ENCODE data around the gene HDC.
A peak's percentile ranks its signal among the peaks of the same experiment; 100 is the strongest.

The HDC gene, protein sequence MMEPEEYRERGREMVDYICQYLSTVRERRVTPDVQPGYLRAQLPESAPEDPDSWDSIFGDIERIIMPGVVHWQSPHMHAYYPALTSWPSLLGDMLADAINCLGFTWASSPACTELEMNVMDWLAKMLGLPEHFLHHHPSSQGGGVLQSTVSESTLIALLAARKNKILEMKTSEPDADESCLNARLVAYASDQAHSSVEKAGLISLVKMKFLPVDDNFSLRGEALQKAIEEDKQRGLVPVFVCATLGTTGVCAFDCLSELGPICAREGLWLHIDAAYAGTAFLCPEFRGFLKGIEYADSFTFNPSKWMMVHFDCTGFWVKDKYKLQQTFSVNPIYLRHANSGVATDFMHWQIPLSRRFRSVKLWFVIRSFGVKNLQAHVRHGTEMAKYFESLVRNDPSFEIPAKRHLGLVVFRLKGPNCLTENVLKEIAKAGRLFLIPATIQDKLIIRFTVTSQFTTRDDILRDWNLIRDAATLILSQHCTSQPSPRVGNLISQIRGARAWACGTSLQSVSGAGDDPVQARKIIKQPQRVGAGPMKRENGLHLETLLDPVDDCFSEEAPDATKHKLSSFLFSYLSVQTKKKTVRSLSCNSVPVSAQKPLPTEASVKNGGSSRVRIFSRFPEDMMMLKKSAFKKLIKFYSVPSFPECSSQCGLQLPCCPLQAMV

DNA sequence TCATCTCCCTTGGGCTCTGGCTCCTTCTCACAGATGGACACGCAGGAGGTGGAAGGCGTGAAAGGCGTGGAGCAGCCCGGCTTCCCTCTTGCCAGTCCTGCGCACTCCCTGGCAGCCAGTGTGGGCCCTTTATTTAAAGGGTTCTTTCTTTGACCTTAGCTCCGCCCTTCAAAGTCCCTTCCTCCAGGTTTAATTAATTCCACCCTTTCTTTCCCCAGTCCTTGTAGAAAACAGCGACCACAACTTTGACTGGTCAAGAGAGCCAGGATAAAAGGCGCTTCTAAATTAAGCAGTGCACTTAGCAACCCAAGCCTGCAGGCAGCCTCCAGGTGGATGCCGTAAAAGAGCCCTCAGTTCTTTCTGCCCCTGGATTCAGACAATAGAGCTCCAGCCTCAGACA, at the start of gene HDC:
HDC (minus strand) TSS at position 107 of the 400 bp plus-strand sequence; CDS start at position 4, 103 bp downstream.
- Mint-ChIP-seq H3K36me3 (ENCODE audit: low read depth) (no peaks in the 10 kb centered on the region), H3K9me3 (no peaks in the 10 kb centered on the region), H3K4me3 (no peak within 1 kb of the TSS), H3K27ac (no peak within 1 kb of the TSS), H3K4me1 (ENCODE audit: low read depth) (peaks cover 16% of the 10 kb centered on the region), H3K27me3 (peaks cover under 1% of the 10 kb centered on the region)
- intact Hi-C loops (cut with micrococcal nuclease), result no loop called here

DNA sequence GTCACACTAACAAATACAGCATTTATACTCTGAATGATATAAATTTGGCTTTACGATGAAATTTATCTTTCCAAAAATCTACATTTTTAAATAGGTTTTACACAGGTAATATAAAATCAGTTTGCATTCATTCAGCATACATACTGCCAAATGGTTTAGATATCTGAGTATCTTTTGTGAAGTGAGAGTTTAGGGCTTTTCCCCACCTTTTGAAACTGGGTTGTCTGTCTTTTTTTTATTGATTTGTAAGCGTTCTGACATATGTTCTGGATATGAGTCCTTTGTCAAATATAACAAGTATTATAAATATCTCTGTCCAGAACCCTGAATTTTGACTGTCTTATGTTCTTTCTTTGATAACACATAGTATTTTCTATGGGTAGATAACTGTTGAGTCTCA, 47.1 kb upstream of the HDC start:
- H3K9me3 Mint-ChIP-seq, result peaks cover 9% of the 10 kb centered on the region
- H3K4me3 Mint-ChIP-seq, result no peak overlapping the region
- no peaks in the 10 kb centered on the region for H3K27me3 Mint-ChIP-seq
- peaks cover 23% of the 10 kb centered on the region for H3K36me3 Mint-ChIP-seq (ENCODE audit: low read depth)
- no peak overlapping the region for H3K27ac Mint-ChIP-seq
- no peaks in the 10 kb centered on the region for H3K4me1 Mint-ChIP-seq (ENCODE audit: low read depth)
- intact Hi-C loops (cut with micrococcal nuclease), result loop anchor here (5.0 to 10.0 kb wide), 3 partner anchors 168 to 1450 kb away; no protein-coding TSS in a partner anchor

DNA sequence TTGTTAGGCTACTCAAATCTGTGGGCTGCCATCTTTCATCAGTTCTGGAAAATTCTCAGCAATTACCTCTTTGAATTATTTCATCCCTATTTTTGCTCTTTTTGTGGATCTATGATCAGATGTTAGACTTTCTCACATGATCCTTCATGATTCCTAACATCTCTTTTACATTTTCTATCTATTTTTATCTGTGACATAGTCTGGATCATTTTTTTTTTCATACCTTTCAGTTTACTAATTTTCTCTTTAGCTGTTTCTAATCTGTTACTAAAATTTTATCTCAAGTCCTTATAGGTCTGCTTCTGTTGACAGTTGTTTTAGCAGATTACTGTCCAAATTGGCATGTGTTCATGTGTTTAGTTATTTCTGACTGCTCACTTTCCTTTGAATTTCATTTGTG, 42.3 kb upstream of the HDC start:
- intact Hi-C loops (cut with micrococcal nuclease), result no loop called here
- H3K27ac Mint-ChIP-seq, result no peak overlapping the region

DNA sequence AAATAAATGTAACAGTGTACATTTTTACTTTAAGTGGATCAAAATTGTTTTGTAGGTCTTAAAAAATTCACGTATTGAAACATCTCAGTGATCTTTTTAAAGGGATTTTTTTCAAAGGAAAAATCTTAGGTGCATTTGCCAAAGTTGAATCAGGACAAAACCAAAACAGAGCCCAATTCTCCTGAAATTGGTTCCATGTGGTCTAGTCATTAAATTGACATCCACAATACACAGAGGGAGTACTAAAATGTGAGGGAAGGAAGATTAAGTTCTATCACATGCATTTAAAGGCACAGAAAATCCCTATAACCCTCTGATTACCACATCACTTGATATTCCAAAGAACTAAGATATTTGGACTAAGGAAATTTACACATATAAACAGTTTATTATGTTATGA, 39.3 kb upstream of the HDC start:
- Mint-ChIP-seq H3K9me3 (peaks cover 13% of the 10 kb centered on the region), H3K36me3 (ENCODE audit: low read depth) (peaks cover 53% of the 10 kb centered on the region), H3K4me1 (ENCODE audit: low read depth) (peaks cover 6% of the 10 kb centered on the region), H3K4me3 (no peak overlapping the region), H3K27me3 (no peaks in the 10 kb centered on the region), H3K27ac (no peak overlapping the region)
- intact Hi-C loops (cut with micrococcal nuclease), result no loop called here

More for the DNA sequence above, 42.3 kb upstream of the HDC start:
- no peak overlapping the region for H3K4me3 Mint-ChIP-seq
- peaks cover 32% of the 10 kb centered on the region for H3K36me3 Mint-ChIP-seq (ENCODE audit: low read depth)
- no peaks in the 10 kb centered on the region for H3K27me3 Mint-ChIP-seq
- H3K9me3 Mint-ChIP-seq, result peaks cover 13% of the 10 kb centered on the region
- H3K4me1 Mint-ChIP-seq (ENCODE audit: low read depth), result peaks cover under 1% of the 10 kb centered on the region

DNA sequence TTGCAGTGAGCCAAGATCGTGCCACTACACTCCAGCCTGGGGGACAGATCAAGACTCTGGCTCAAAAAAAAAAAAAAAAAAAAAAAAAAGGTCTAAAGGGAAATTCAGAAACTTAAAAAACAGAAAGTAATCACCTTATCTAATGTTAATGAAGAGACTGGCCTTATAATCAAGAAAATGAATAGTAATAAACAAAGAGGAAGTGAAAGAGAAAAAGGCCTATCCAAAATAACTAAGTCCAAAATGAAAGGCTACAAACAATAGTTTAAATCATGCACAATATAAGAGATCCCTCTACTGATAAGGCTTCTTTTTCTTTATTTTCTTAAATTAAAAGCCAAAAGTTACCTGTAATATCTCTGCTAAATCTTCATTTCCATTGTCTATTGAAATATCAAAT, 37.1 kb upstream of the HDC start:
- no peaks in the 10 kb centered on the region for H3K27me3 Mint-ChIP-seq
- peaks cover 58% of the 10 kb centered on the region for H3K36me3 Mint-ChIP-seq (ENCODE audit: low read depth)
- no peak overlapping the region for H3K4me3 Mint-ChIP-seq
- H3K9me3 Mint-ChIP-seq, result peaks cover 3% of the 10 kb centered on the region
- intact Hi-C loops (cut with micrococcal nuclease), result no loop called here
- H3K27ac Mint-ChIP-seq, result no peak overlapping the region
- peaks cover 6% of the 10 kb centered on the region for H3K4me1 Mint-ChIP-seq (ENCODE audit: low read depth)

DNA sequence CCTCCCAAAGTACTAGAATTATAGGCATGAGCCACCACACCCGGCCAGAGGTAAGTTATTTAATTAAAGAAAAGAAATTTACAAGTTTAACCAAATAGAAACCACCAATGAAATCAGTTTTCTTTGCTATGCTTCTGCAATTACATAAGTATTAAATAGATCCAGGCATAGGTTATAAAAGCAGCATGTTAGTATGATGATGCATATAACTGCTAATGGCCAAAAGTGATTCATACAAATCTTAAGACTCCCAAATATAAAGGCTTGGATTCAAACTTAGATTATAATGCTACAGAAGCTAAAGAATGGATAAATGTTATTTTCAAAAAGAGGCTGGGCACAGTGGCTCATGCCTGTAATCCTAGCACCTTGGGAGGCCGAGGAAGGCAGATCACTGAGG, 32.8 kb upstream of the HDC start:
- intact Hi-C loops (cut with micrococcal nuclease), result no loop called here
- Mint-ChIP-seq H3K4me1 (ENCODE audit: low read depth) (peaks cover 15% of the 10 kb centered on the region), H3K36me3 (ENCODE audit: low read depth) (peaks cover 59% of the 10 kb centered on the region), H3K27me3 (no peaks in the 10 kb centered on the region), H3K27ac (no peak overlapping the region), H3K4me3 (no peak overlapping the region), H3K9me3 (no peaks in the 10 kb centered on the region)

DNA sequence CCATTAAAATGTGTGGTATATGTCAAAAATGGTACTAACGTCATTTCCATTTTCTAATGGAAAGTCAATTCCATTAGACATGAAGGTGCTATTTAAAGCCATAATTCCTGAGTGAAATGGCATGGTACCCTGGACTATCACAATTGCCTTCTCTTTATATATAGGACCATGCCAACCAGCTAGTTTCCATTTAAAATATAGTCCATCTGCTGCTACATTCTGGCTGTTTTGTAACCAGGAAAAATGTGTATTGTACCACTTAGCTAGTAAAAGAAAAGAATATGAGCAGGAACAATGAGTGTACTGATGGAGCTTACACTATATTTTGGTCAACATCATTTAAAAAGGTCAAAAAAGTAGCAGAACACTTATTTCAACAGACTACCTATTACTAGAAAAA, 30.4 kb upstream of the HDC start:
- Mint-ChIP-seq H3K27me3 (no peaks in the 10 kb centered on the region), H3K4me1 (ENCODE audit: low read depth) (peaks cover 9% of the 10 kb centered on the region), H3K4me3 (no peak overlapping the region), H3K27ac (no peak overlapping the region), H3K36me3 (ENCODE audit: low read depth) (peaks cover 62% of the 10 kb centered on the region), H3K9me3 (no peaks in the 10 kb centered on the region)
- intact Hi-C loops (cut with micrococcal nuclease), result no loop called here

DNA sequence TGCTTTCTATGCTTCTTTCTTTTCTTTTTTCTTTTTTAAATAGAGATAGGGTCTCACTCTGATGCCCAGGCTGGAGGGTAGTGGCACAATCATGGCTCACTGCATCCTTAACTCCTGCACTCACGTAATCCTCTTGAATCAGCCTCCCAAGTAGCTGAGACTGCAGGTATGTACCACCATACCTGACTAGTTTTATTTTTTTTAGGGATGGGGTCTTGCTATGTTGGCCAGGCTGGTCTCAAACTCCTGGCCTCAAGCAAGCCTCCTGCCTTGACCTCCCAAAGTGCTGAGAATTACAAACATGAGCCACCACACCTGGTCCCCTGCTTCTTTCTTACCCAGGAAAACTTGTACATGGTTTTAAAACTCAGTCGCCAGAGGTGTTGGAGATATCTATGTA, 24.2 kb upstream of the HDC start:
- Mint-ChIP-seq H3K4me1 (ENCODE audit: low read depth) (peaks cover under 1% of the 10 kb centered on the region), H3K27me3 (no peaks in the 10 kb centered on the region), H3K4me3 (no peak overlapping the region), H3K36me3 (ENCODE audit: low read depth) (peaks cover 56% of the 10 kb centered on the region), H3K27ac (no peak overlapping the region), H3K9me3 (no peaks in the 10 kb centered on the region)
- intact Hi-C loops (cut with micrococcal nuclease), result no loop called here

DNA sequence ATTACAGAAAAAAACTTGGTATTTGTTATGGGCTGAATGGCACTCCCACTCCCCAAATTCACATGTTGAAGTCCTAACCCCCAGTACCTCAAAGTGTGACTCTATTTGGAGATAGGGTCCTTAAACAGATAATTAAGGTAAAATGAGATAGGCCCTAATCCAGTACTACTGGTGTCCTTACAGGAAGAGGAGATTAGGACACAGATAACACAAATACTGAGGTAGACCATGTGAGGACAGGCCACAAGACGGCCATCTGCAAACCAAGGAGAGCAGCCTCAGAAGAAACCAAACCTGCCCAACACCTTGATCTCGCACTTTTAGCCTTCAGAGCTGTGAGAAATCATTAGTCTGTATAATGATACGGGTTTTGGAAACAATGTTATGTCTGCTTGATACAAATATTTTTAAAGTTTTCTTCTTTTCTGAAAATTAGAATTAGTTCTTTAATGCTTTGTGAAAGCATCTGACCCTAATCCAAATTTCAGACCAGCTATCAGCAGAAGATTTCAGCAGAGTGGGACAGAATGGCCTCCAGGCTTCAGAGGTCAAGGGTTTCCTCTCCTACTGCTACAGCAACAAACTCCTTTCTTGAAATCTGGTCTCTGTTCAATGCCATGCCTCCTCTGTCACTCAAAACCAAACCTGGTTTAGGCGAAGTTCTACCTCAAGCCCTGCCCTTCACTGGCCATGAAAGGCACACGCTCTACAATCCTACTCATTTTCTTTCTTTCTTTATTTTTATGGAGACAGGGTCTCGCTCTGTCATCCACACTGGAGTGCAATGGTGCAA, 22.0 kb upstream of the HDC start:
- Mint-ChIP-seq H3K36me3 (ENCODE audit: low read depth) (peaks cover 64% of the 10 kb centered on the region), H3K4me3 (no peak overlapping the region), H3K27me3 (no peaks in the 10 kb centered on the region), H3K9me3 (no peaks in the 10 kb centered on the region), H3K27ac (no peak overlapping the region), H3K4me1 (ENCODE audit: low read depth) (no peaks in the 10 kb centered on the region)
- intact Hi-C loops (cut with micrococcal nuclease), result no loop called here

DNA sequence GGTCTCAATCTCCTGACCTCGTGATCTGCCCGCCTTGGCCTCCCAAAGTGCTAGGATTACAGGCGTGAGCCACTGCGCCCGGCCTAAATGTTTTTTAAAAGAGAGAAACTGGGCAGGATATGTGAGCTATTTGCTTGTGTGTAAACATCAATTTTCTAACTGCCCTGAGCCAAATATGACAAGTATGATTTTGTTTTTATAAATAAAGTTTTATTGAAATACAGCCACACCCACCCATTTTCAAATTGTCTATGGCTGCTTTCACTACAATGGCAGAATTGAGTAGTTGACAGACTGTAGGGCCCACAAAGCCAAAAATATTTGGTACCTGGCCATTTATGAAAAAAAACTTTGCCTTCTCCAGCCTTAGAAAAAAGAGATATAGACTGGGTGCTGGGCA, 15.9 kb upstream of the HDC start:
- Mint-ChIP-seq H3K27ac (no peak overlapping the region), H3K4me3 (no peak overlapping the region), H3K36me3 (ENCODE audit: low read depth) (peaks cover 27% of the 10 kb centered on the region), H3K9me3 (no peaks in the 10 kb centered on the region), H3K27me3 (no peaks in the 10 kb centered on the region), H3K4me1 (ENCODE audit: low read depth) (peaks cover 6% of the 10 kb centered on the region)
- intact Hi-C loops (cut with micrococcal nuclease), result no loop called here

DNA sequence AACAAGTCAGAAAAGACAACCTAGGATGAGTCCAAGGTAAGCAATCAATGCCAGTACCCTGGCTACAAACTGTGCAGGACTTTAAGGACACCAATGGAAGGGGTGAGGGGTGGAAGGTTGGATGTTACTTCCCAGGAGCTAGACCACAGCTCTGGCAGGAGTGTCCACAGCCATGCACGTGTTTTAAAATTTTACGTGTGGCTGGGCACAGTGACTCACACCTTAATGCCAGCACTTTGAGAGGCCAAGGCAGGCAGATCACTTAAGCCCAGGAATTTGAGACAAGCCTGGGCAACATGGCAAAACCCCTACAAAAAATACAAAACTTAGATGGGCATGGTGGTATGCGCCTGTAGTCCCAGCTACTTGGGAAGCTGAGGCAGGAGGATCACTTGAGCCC, 14.7 kb upstream of the HDC start:
- intact Hi-C loops (cut with micrococcal nuclease), result no loop called here
- H3K27ac Mint-ChIP-seq, result no peak overlapping the region
- no peak overlapping the region for H3K4me3 Mint-ChIP-seq

DNA sequence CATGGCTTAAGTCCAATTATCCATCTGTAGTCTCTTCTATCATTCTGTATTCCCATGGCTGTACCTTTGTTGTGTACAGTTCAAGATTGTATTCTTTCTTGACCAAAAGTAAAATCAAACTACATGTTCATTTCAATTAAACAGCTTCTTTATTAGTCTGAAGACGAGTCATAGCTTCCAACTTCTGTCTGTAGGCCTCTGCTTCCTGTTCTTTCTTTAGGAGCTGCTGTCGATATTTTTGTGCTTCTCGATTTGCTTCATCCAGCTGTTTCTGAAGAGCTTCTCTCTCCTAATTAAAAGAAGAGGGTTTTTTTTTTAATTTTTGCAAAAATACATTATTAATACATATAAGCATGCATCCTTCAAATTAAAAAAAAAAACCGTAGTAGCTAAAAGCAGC, 13.0 kb upstream of the HDC start:
- intact Hi-C loops (cut with micrococcal nuclease), result no loop called here
- Mint-ChIP-seq H3K36me3 (ENCODE audit: low read depth) (peaks cover 11% of the 10 kb centered on the region), H3K27me3 (no peaks in the 10 kb centered on the region), H3K9me3 (no peaks in the 10 kb centered on the region), H3K27ac (peak overlapping the region; percentile 60), H3K4me3 (no peak overlapping the region), H3K4me1 (ENCODE audit: low read depth) (peaks cover 6% of the 10 kb centered on the region)

More for the DNA sequence above, 14.7 kb upstream of the HDC start:
- no peaks in the 10 kb centered on the region for H3K9me3 Mint-ChIP-seq
- no peaks in the 10 kb centered on the region for H3K27me3 Mint-ChIP-seq
- H3K36me3 Mint-ChIP-seq (ENCODE audit: low read depth), result peaks cover 21% of the 10 kb centered on the region
- peaks cover 6% of the 10 kb centered on the region for H3K4me1 Mint-ChIP-seq (ENCODE audit: low read depth)

DNA sequence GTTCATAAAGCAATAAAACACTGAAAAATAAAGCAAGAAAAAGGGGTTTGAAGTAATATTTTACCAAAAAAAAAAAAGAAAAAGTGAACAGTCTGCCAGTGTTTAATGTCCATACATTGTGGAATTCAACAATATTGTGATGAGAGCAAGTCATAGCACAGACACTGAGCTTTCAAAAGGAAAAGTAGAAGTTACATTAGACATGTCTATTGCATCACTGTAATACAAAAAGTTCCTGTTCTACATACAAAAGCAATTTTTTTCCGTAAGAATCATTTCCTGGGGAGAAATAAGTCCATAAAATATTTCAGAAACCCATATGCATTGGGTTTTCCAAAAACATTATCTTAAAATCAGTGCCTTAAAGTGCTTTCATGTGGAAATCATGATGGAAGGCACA, 11.8 kb upstream of the HDC start:
- Mint-ChIP-seq H3K4me1 (ENCODE audit: low read depth) (peaks cover 6% of the 10 kb centered on the region), H3K36me3 (ENCODE audit: low read depth) (peaks cover 8% of the 10 kb centered on the region), H3K27me3 (no peaks in the 10 kb centered on the region), H3K9me3 (no peaks in the 10 kb centered on the region), H3K4me3 (no peak overlapping the region), H3K27ac (peak overlapping the region; percentile 52)
- intact Hi-C loops (cut with micrococcal nuclease), result no loop called here

DNA sequence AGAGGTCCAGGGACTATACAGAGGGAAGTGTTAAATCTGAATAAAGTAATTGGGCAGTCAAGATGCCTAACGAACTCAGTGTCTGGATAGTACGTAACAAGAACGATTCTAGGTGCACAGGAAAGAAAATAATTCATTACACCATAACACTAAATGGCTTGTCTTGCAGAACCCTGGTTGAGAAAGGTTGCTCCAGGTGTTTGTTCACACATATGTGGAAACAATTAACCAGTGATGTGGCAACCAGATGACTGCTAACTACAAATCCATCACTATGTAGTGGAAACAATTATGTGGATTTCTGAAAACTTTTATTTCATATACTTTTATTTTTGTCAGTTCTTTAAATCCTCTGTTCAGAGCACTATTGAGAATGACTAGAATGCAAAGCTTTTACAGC, 10.4 kb upstream of the HDC start:
- Mint-ChIP-seq H3K27me3 (no peaks in the 10 kb centered on the region), H3K27ac (no peak overlapping the region), H3K4me3 (no peak overlapping the region), H3K4me1 (ENCODE audit: low read depth) (peaks cover 6% of the 10 kb centered on the region), H3K9me3 (no peaks in the 10 kb centered on the region), H3K36me3 (ENCODE audit: low read depth) (peaks cover 8% of the 10 kb centered on the region)
- intact Hi-C loops (cut with micrococcal nuclease), result no loop called here
